ENCODE measurements around the gene ENTPD8. TPM values are rescaled to one million over a fixed set of nuclear protein-coding genes. Genes with fewer than 3 reads are reported as not detected.

Gene ENTPD8
- total and polyA plus RNA-seq, 2 donors (not counting 3 experiments of a cell fraction or from before 2014, with no cell fraction given) = 0.44 to 0.51 TPM

GRCh38 chr9:137459601-137460362 lies 18.6 kb upstream of the ENTPD8 start:
- CTCF ChIA-PET = interaction anchor here (1.0 to 1.3 kb wide), 4 partner anchors 37 to 173 kb away, joined by 3 to 5 read pairs (median 4); partner anchors contain the start of genes EXD3 and NOXA1
- H4K20me1 ChIP-seq (replicated peaks; ENCODE audit: control insufficient read depth, extremely low read depth, insufficient read depth, low read length) = no peaks in the 10 kb centered on the region
- no TSS peak for BruUV-seq (replicated peaks)
- peaks cover 5% of the 10 kb centered on the region for H3K4me1 ChIP-seq (ENCODE audit: control insufficient read depth, extremely low read depth, insufficient read depth, low read length)
- peaks cover 9% of the 10 kb centered on the region for H3K79me2 ChIP-seq (ENCODE audit: control insufficient read depth, insufficient read depth, low read length)
- H3K9me1 ChIP-seq (replicated peaks; ENCODE audit: control insufficient read depth, extremely low read depth, insufficient read depth, low read length) = no peaks in the 10 kb centered on the region
- H3K4me3 ChIP-seq (replicated peaks in 1 of 3; ENCODE audit: insufficient read depth in 1 of 3, low read depth in 1 of 3, low read length in 3 of 3) = peak overlapping the region in 1 of 3 experiments; percentile 11
- dilution Hi-C loops (cut with MboI; ENCODE audit: extremely low pct_ligation_motif_present, low sequenced_read_pairs) = no loop called here
- no peaks in the 10 kb centered on the region for H3K27me3 ChIP-seq (ENCODE audit: control insufficient read depth in 2 of 2, insufficient read depth in 2 of 2, low read length in 2 of 2)
- POLR2A ChIA-PET = no interaction called here
- peak overlapping the region; percentile 75 for H3K9ac ChIP-seq (replicated peaks; ENCODE audit: extremely low read depth, insufficient read depth, low read length)
- H2AFZ ChIP-seq (ENCODE audit: low read depth, low read length) = peak overlapping the region; percentile 74
- intact Hi-C loops (cut with micrococcal nuclease) = no loop called here
- H3K9me3 ChIP-seq (replicated peaks; ENCODE audit: control insufficient read depth, insufficient read depth, low read length) = no peaks in the 10 kb centered on the region
- no peak overlapping the region for H3K27ac ChIP-seq (ENCODE audit: insufficient read depth, low read depth, low read length)
- no peaks in the 10 kb centered on the region for H3K36me3 ChIP-seq (ENCODE audit: control insufficient read depth in 2 of 2, extremely low read depth in 1 of 2, insufficient read depth in 2 of 2, low read length in 2 of 2)
- TF ChIP-seq MAX (IDR thresholded peaks at IDR 0.05; ENCODE audit: insufficient read depth, insufficient read length) (no peak), MYC (IDR thresholded peaks at IDR 0.05; ENCODE audit: low read depth, low read length) (no peak), EZH2 (IDR thresholded peaks at IDR 0.05; ENCODE audit: borderline replicate concordance, low read depth, low read length, severe bottlenecking) (no peak), JUN (IDR thresholded peaks at IDR 0.05; ENCODE audit: borderline replicate concordance, insufficient read depth, insufficient read length, low read depth) (no peak), POLR2AphosphoS5 (IDR thresholded peaks at IDR 0.05; ENCODE audit: insufficient read depth, low read depth, low read length) (no peak)
- FAIRE-seq = no peak
- H3K4me2 ChIP-seq (ENCODE audit: insufficient read depth, low read length) = peak overlapping the region; percentile 2
- DNase-seq (ENCODE audit: low read depth, low spot score) = no peak

- dilution Hi-C loops (cut with MboI; ENCODE audit: extremely low pct_ligation_motif_present, low sequenced_read_pairs) (no loop called here), intact Hi-C loops (cut with micrococcal nuclease) (no loop called here)
- peak within 1 kb of the TSS; percentile 74 for H2AFZ ChIP-seq (ENCODE audit: low read depth, low read length)
- H3K9ac ChIP-seq (replicated peaks; ENCODE audit: extremely low read depth, insufficient read depth, low read length) = peak within 1 kb of the TSS; percentile 75
- no peak for TF ChIP-seq EZH2 (IDR thresholded peaks at IDR 0.05; ENCODE audit: borderline replicate concordance, low read depth, low read length, severe bottlenecking)
- TF ChIP-seq JUN (IDR thresholded peaks at IDR 0.05; ENCODE audit: borderline replicate concordance, insufficient read depth, insufficient read length, low read depth) = no peak
- no peak for TF ChIP-seq MAX (IDR thresholded peaks at IDR 0.05; ENCODE audit: insufficient read depth, insufficient read length)
- TF ChIP-seq POLR2AphosphoS5 (IDR thresholded peaks at IDR 0.05; ENCODE audit: insufficient read depth, low read depth, low read length) = peak; percentile 82
- TF ChIP-seq MYC (IDR thresholded peaks at IDR 0.05; ENCODE audit: low read depth, low read length) = no peak
- no peak for TF ChIP-seq FOS (IDR thresholded peaks at IDR 0.05; ENCODE audit: borderline replicate concordance, insufficient read depth, low read length)
- TF ChIP-seq POLR2A (IDR thresholded peaks at IDR 0.05; ENCODE audit: low read depth, low read length) = peak; percentile 81
- H3K9me3 ChIP-seq (replicated peaks; ENCODE audit: control insufficient read depth, insufficient read depth, low read length) = no peaks in the 10 kb centered on the region
- no peaks in the 10 kb centered on the region for H3K27me3 ChIP-seq (ENCODE audit: control insufficient read depth in 2 of 2, insufficient read depth in 2 of 2, low read length in 2 of 2)
- BruUV-seq (replicated peaks) = no TSS peak
- H3K27ac ChIP-seq (ENCODE audit: insufficient read depth, low read depth, low read length) = peak within 1 kb of the TSS; percentile 53
- ChIA-PET CTCF (interaction anchor here (1.0 to 1.3 kb wide), 4 partner anchors 36 to 172 kb away, joined by 3 to 5 read pairs (median 4); partner anchors contain the start of genes EXD3 and NOXA1), POLR2A (no interaction called here)
- H4K20me1 ChIP-seq (replicated peaks; ENCODE audit: control insufficient read depth, extremely low read depth, insufficient read depth, low read length) = no peaks in the 10 kb centered on the region
- H3K79me2 ChIP-seq (ENCODE audit: control insufficient read depth, insufficient read depth, low read length) = peaks cover 9% of the 10 kb centered on the region
- H3K9me1 ChIP-seq (replicated peaks; ENCODE audit: control insufficient read depth, extremely low read depth, insufficient read depth, low read length) = no peaks in the 10 kb centered on the region
- DNase-seq (ENCODE audit: low read depth, low spot score) = peak; percentile 85
- peak; percentile 92 for FAIRE-seq
- H3K4me3 ChIP-seq (replicated peaks in 1 of 3; ENCODE audit: insufficient read depth in 1 of 3, low read depth in 1 of 3, low read length in 3 of 3) = peak within 1 kb of the TSS; percentile 51 to 60 (median 53)
- H3K4me1 ChIP-seq (ENCODE audit: control insufficient read depth, extremely low read depth, insufficient read depth, low read length) = peaks cover 11% of the 10 kb centered on the region
- H3K4me2 ChIP-seq (ENCODE audit: insufficient read depth, low read length) = peak within 1 kb of the TSS; percentile 37
- H3K36me3 ChIP-seq (ENCODE audit: control insufficient read depth in 2 of 2, extremely low read depth in 1 of 2, insufficient read depth in 2 of 2, low read length in 2 of 2) = no peaks in the 10 kb centered on the region
Measured at GRCh38 chr9:137459152-137459600, 18.0 kb upstream of the ENTPD8 start, which contains the start of gene NSMF. Gene NSMF, minus strand, starts transcription at chr9:137459334. Its CDS starts 232 bp downstream, at chr9:137459102.

Data from endothelial cell of umbilical vein (primary cell).